Lower leg skin (tissue), 4 donors: ENCODE data around the gene ABCA7. TPM values are rescaled to one million over a fixed set of nuclear protein-coding genes. Genes with fewer than 3 reads are reported as not detected.
"Not testable (repeated sequence)": the region's sequence is repeated elsewhere in the genome, so short reads cannot be mapped to it uniquely, and the experiment has no call there.

Source experiments
- DNase-seq, 2 donors: peaks; one replicate each; pipeline ENCODE4 v3.0.0-alpha.2; 2019; ENCODE audit warnings: low spot score in 2 of 2
- H3K4me3 ChIP-seq: fragments of 200-600 bp; sonication (generic); 2 replicates; pipeline ENCODE4 v1.5.1; 2017; ENCODE audit warnings: mild to moderate bottlenecking, low read depth; ENCODE audit not compliant: poor library complexity, severe bottlenecking
- POLR2A ChIP-seq, 2 donors: fragments of 450-650 bp; IDR thresholded peaks; one replicate each; pipeline ENCODE4 v1.6.1; 2016 to 2017; ENCODE audit warnings: antibody characterized with exemption in 2 of 2, mild to moderate bottlenecking in 1 of 2, moderate library complexity in 1 of 2
- WGBS, 2 donors: methylation state at CpG; one replicate each; pipeline ENCODE4 v1.1.5; 2018; 5-methylcytosine and 5-hydroxymethylcytosine counted together
- intact Hi-C: fragments of 100-400 bp; cut with DNase I; formaldehyde crosslinking; loops from one replicate; pipeline ENCODE4 v1.15.0; 2023; ENCODE audit warnings: low total_unique reads
- total RNA-seq, 4 donors: library from RNA; depleted of rRNA; stranded (reverse); fragments of >200 nt; gene quantifications; one replicate each; pipeline ENCODE4 v1.1.0, GENCODE V29; 2016
- TF ChIP-seq, protein P1 (sequence below), 3 donors: fragments of 450-650 bp; IDR thresholded peaks; one replicate each; pipeline ENCODE4 v1.5.1; 2016; ENCODE audit warnings: antibody characterized with exemption in 3 of 3, mild to moderate bottlenecking in 3 of 3, moderate library complexity in 2 of 3

Gene ABCA7
- total RNA-seq, 4 donors from 2014 or later = 30.3 to 39.8 (median 33.5) TPM

DNA sequence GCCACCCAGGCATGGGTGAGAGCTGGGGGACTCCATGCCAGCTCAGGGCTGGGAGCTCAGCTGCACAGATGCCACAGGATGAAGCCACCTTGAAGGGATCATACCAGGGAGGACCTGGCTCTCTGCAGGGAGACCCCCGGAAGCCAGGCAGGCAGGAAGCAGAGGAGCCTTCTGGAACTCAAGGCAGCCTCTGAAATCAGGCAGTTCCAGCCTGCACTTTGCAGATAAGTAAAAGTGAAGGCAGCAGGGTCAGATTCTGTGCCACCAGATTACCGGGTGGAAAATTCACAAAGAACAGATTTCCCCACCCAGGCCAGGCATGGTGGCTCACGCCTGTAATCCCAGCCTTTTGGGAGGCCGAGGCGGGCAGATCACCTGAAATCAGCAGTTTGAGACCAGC, 21.5 kb upstream of the ABCA7 start:
- no peak overlapping the region for H3K4me3 ChIP-seq
- 69 to 72% methylated on average over 5 of the region's 5 CpGs for WGBS, 2 donors
- intact Hi-C loops = no loop called here
- TF ChIP-seq, protein P1, sequence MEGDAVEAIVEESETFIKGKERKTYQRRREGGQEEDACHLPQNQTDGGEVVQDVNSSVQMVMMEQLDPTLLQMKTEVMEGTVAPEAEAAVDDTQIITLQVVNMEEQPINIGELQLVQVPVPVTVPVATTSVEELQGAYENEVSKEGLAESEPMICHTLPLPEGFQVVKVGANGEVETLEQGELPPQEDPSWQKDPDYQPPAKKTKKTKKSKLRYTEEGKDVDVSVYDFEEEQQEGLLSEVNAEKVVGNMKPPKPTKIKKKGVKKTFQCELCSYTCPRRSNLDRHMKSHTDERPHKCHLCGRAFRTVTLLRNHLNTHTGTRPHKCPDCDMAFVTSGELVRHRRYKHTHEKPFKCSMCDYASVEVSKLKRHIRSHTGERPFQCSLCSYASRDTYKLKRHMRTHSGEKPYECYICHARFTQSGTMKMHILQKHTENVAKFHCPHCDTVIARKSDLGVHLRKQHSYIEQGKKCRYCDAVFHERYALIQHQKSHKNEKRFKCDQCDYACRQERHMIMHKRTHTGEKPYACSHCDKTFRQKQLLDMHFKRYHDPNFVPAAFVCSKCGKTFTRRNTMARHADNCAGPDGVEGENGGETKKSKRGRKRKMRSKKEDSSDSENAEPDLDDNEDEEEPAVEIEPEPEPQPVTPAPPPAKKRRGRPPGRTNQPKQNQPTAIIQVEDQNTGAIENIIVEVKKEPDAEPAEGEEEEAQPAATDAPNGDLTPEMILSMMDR (IDR thresholded peaks at IDR 0.05) = no peak
- TF ChIP-seq POLR2A (IDR thresholded peaks at IDR 0.05) = no peak
- no peak for DNase-seq

DNA sequence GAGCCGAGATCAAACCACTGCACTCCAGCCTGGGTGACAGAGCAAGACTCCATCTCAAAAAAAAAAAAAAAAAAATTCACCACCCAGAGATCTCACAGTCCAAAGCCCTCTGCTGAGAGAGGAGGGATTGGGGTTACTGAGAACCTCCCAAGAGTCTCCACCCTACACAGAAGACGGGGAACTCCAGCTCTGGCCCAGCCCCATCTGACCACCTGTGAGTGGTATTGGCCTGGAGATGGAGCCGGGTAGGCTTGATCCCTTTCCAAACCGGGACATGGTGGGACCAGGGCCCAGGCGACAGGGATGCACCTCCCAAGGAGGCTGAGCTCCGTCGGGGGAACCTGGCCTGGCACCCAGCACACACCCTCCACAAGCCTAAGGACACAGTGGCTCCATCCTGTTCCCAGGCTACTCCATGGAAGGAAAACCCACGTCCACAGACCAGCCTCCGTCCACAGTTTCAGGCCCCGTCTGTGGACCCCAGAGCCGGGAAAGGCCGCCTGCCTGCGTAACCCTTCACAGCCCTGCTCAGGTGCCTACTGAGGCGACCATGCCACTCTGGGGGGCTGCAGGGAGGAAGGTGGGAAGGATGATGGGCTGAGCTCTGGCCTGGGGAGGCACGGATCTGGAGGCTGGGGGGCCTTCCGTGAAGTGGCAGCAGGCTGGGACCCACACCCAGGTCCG, 20.8 kb upstream of the ABCA7 start:
- no peak overlapping the region for H3K4me3 ChIP-seq
- intact Hi-C loops = no loop called here
- TF ChIP-seq, protein P1 (IDR thresholded peaks at IDR 0.05) = no peak
- no peak for TF ChIP-seq POLR2A (IDR thresholded peaks at IDR 0.05)
- no peak for DNase-seq
- 43% methylated on average over 13 to 14 of the region's 17 CpGs for WGBS, 2 donors

DNA sequence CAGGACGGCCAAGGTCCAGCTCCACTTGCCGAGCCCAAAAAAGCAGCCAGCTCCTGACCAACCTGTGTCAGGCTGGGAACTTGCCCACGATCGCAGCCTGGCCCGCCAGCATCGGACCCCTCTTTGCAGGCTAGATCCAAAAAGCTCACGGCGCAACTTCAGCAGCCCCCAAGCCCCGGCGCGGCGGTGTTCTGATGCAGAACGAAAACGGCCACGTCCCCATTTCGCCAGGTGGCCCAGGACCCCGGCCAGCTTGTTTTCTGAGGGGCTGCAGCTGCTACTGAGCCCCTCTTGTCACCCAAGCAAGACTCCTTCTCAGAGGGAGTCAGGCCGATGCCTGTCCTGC, 20.3 kb upstream of the ABCA7 start:
- peak overlapping the region; percentile 61 for H3K4me3 ChIP-seq
- 55 to 71% methylated on average over 8 to 17 of the region's 18 CpGs for WGBS, 2 donors
- TF ChIP-seq, protein P1 (IDR thresholded peaks at IDR 0.05) = no peak
- TF ChIP-seq POLR2A (IDR thresholded peaks at IDR 0.05) = no peak
- no peak for DNase-seq
- intact Hi-C loops = no loop called here

DNA sequence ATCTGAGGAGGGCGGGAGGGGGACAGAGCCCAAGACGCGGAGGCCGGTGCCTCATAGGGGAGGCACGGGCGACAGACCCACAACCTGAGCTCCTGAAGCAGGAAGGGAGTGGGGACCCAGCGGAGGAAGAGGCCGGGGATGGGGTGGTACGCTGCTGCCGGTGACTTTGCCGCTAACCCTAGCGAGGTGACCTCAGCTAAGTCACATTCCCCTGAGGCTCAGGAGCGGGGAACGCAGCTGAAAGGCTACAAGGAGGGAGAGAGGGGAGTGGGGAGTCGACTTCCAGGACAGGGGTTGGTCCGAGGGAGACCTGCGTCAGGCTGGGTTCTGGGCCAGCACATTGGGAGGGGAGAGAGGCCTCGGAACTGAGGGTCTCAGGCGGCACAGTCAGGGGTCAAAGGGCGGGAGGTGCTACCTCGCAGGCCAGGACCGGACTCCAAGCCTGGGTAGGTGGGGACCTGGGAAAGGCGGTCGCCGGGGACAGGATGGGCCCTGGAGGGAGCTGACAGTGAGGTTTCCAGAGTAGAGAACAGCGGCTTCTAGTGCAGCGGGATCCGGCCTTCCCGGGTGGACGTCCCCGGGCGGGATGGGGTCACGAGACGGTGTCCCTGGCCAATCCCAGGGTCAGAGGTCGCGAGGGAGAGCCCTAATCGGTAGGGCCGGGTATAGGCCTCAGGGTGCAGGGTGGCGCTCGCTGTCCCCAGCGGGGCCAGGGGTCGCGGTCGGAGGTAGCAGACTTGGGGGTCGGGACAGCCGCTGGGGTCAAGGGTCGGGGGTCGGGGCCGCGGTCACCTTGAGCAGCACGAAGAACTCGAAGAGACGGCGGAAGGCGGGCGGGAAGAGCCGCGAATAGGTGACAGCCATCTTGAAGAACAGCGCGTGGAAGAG, 19.7 kb upstream of the ABCA7 start:
- peak overlapping the region; percentile 61 for H3K4me3 ChIP-seq
- 1 to 2% methylated on average over 38 to 59 of the region's 60 CpGs for WGBS, 2 donors
- intact Hi-C loops = no loop called here
- TF ChIP-seq POLR2A (IDR thresholded peaks at IDR 0.05) = no peak
- TF ChIP-seq, protein P1 (IDR thresholded peaks at IDR 0.05) = no peak
- DNase-seq = no peak

DNA sequence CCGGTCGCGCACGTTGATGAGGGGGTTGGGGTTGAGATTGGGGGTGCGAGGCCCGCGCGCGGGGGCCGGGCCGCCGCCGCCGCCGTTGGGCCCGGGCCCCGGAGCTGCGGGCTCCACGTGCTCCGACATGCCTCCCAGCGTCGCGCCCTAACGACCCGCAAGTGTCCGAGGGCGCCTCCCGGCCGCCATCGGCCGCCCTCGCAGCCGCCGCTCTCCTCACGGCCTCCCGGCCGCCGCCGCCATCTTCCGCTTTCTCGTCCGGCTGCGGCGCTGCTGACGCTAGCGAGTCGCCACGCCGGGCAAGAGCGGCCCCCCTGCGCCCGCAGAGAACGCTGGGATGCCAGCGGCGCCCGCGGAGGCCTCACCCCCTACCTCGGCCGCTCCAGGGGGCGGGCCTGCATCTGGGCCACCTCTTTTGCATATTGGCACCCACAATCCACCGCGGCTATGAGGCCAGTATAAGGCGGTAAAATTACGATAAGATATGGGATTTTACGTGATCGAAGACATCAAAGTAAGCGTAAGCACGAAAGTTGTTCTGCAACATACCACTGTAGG, 19.0 kb upstream of the ABCA7 start, which contains the start of gene TMEM259:
Gene TMEM259, minus strand, starts transcription at position 256 of the 558 bp plus-strand sequence. Its CDS starts 127 bp downstream, at position 129.
- H3K4me3 ChIP-seq = peak within 1 kb of the TSS; percentile 61
- TF ChIP-seq, protein P1 (IDR thresholded peaks at IDR 0.05) = no peak
- TF ChIP-seq POLR2A (IDR thresholded peaks at IDR 0.05) = peak in 1 of 2 donors; percentile 33
- DNase-seq = peak; percentile 96 to 99
- 0% methylated on average over 42 to 51 of the region's 68 CpGs for WGBS, 2 donors
- intact Hi-C loops = no loop called here

DNA sequence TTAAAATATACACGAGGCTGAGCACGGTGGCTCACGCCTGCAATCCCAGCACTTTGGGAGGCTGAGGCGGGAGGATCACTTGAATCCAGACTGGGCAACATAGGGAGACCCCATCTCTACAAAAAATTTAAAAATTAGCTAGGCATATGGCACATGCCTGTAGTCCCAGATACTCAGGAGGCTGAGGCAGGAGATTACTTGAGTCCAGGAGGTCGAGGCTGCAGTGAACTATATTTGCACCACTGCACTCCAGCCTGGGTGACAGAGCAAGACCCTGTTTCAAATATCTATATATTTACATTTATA, 16.1 kb upstream of the ABCA7 start:
- H3K4me3 ChIP-seq, DNase-seq, intact Hi-C loops: not testable (repeated sequence)
- WGBS, 2 donors = 80 to 85% methylated on average over 5 of the region's 5 CpGs

DNA sequence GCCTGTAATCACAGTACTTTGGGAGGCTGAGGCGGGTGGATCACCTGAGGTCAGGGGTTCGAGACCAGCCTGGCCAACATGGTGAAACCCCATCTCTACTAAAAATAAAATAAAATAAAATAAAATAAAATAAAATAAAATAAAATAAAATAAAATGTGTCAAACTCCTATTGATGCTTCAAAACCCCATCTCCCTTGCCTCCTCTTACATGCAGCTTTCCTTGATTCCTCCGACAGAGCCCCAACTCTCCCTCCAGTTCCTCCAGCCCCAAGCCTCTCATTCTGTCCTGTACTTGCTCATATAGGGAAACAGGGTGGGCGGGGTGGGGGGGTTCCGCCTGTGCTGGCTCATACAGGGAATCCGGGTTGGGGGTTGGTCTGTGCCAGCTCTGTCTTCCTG, 14.8 kb upstream of the ABCA7 start:
- intact Hi-C loops, DNase-seq, H3K4me3 ChIP-seq: not testable (repeated sequence)
- 80 to 83% methylated on average over 6 of the region's 6 CpGs for WGBS, 2 donors
